SK-N-SH (cell line): ENCODE data around the gene PIEZO2.

Source experiments
- ELF1 ChIP-seq: IDR thresholded peaks from 2 replicates; pipeline ENCODE4 v1.4.0; 2012
- MAX ChIP-seq: IDR thresholded peaks from 2 replicates; pipeline ENCODE4 v1.4.0; 2012; ENCODE audit warnings: low read depth
- PBX3 ChIP-seq: IDR thresholded peaks from 2 replicates; pipeline ENCODE4; 2012
- RAD21 ChIP-seq: IDR thresholded peaks from 2 replicates; pipeline ENCODE4 v1.6.1; 2012; ENCODE audit warnings: mild to moderate bottlenecking, low read length
- RXRA ChIP-seq: IDR thresholded peaks from 2 replicates; pipeline ENCODE4 v1.4.0; 2012; ENCODE audit warnings: low read depth, mild to moderate bottlenecking, borderline replicate concordance
- SMC3 ChIP-seq: IDR thresholded peaks from 2 replicates; pipeline ENCODE4 v1.6.1; 2012; ENCODE audit warnings: low read depth, low read length, improper control_type of control experiment
- TAF1 ChIP-seq: IDR thresholded peaks from 2 replicates; pipeline ENCODE4 v1.6.1; 2012; ENCODE audit warnings: low read depth, mild to moderate bottlenecking, low read length, moderate library complexity, borderline replicate concordance
- TEAD4 ChIP-seq: IDR thresholded peaks from 2 replicates; pipeline ENCODE4 v1.4.0; 2012; ENCODE audit warnings: mild to moderate bottlenecking, borderline replicate concordance; ENCODE audit not compliant: insufficient read depth
- TF ChIP-seq, protein P1 (sequence below): fragments of 200-600 bp; sonication (generic); IDR thresholded peaks from 2 replicates; pipeline ENCODE4 v1.6.1; 2017; ENCODE audit warnings: antibody characterized with exemption, mild to moderate bottlenecking, moderate library complexity

DNA sequence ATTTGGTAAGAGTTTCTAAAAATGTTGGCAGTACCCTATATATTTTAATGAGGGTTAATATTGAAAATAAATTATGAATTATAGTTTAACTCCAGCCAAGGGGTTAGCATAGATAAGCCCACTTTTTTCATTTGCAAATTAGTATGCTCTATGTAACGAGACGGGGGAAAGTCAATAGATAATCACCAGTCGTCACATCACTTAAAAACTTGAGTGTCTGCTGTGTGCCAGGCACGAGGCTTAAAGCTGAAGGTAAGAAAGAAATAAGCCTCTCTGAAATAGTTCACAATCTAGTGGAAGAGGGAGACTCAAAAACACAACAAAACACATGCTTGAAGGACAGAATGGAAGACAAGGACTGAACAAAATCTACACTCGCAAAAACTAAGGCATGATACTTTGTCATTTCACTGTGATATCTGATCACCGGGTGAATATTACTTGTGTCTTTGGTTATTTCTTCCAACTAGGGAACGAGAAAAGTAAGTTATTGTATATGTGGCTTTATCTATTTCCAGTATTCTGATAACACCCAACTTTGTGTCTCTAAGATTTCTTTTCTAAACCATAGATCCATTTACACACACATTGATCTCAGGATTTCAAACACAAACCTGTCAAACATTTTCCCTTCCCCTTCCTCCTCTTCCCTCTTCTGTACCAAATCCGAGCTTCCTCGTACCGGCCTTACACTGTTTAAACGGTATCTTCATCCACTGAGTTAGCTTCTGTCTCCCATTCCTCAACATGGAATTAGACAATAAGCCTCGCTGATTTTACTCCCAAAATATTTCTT lies 199.1 kb downstream of the PIEZO2 start:
- TF ChIP-seq ELF1 (no peak), SMC3 (no peak), RXRA (no peak), TAF1 (no peak), MAX (no peak), PBX3 (no peak), RAD21 (no peak), TEAD4 (no peak)
- TF ChIP-seq, protein P1, sequence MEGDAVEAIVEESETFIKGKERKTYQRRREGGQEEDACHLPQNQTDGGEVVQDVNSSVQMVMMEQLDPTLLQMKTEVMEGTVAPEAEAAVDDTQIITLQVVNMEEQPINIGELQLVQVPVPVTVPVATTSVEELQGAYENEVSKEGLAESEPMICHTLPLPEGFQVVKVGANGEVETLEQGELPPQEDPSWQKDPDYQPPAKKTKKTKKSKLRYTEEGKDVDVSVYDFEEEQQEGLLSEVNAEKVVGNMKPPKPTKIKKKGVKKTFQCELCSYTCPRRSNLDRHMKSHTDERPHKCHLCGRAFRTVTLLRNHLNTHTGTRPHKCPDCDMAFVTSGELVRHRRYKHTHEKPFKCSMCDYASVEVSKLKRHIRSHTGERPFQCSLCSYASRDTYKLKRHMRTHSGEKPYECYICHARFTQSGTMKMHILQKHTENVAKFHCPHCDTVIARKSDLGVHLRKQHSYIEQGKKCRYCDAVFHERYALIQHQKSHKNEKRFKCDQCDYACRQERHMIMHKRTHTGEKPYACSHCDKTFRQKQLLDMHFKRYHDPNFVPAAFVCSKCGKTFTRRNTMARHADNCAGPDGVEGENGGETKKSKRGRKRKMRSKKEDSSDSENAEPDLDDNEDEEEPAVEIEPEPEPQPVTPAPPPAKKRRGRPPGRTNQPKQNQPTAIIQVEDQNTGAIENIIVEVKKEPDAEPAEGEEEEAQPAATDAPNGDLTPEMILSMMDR: no peak
